ENCODE measurements around the gene CTNNBIP1.

DNA sequence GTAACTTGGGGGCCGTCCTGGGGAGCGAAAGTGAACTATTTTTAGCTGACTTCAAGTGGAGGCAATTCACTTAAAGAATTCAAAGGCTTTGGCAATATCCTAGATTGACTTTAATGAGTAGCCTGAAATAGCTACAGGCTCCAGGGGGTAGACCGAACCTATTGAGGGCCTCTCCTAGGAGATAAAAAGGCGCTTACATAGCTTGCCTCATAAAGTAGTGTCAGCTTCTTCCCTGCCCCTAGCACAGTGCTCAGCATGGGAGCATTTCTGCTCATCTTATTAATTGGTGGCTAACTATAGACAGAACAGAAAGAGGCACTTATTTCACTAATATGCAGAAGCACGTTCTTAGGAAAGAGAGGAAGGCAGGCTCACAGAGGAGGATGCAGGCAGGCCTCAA lies 12.3 kb upstream of the CTNNBIP1 start:
- TF ChIP-seq, protein P1, sequence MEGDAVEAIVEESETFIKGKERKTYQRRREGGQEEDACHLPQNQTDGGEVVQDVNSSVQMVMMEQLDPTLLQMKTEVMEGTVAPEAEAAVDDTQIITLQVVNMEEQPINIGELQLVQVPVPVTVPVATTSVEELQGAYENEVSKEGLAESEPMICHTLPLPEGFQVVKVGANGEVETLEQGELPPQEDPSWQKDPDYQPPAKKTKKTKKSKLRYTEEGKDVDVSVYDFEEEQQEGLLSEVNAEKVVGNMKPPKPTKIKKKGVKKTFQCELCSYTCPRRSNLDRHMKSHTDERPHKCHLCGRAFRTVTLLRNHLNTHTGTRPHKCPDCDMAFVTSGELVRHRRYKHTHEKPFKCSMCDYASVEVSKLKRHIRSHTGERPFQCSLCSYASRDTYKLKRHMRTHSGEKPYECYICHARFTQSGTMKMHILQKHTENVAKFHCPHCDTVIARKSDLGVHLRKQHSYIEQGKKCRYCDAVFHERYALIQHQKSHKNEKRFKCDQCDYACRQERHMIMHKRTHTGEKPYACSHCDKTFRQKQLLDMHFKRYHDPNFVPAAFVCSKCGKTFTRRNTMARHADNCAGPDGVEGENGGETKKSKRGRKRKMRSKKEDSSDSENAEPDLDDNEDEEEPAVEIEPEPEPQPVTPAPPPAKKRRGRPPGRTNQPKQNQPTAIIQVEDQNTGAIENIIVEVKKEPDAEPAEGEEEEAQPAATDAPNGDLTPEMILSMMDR (IDR thresholded peaks at IDR 0.05) = no peak
- no peak for TF ChIP-seq EZH2 (IDR thresholded peaks at IDR 0.05; ENCODE audit: borderline replicate concordance, insufficient read depth, low read depth, low read length, poor library complexity, severe bottlenecking)
